Nephron (organoid): Measurements from ENCODE around the gene SUMF2.
"Not testable (repeated sequence)": the region's sequence is repeated elsewhere in the genome, so short reads cannot be mapped to it uniquely, and the experiment has no call there.

Source experiments
- H3K27ac Mint-ChIP-seq, 3 experiments: 2 replicates each; pipeline ENCODE4 v1.8.0; 2020; ENCODE audit warnings: mixed read lengths in 3 of 3, mild to moderate bottlenecking in 2 of 3, moderate library complexity in 1 of 3
- H3K27me3 Mint-ChIP-seq: 2 replicates; pipeline ENCODE4 v1.8.0; 2021; ENCODE audit warnings: low read depth, mild to moderate bottlenecking, moderate library complexity, mixed read lengths
- H3K36me3 Mint-ChIP-seq: 2 replicates; pipeline ENCODE4 v1.8.0; 2020; ENCODE audit warnings: low read depth, mixed read lengths
- H3K4me1 Mint-ChIP-seq: 2 replicates; pipeline ENCODE4 v1.8.0; 2020; ENCODE audit warnings: mixed read lengths
- H3K4me3 Mint-ChIP-seq, 3 experiments: 2 replicates each; pipeline ENCODE4 v1.8.0; 2020; ENCODE audit warnings: mild to moderate bottlenecking in 3 of 3, mixed read lengths in 3 of 3, moderate library complexity in 2 of 3
- H3K9me3 Mint-ChIP-seq: 2 replicates; pipeline ENCODE4 v1.8.0; 2020; ENCODE audit warnings: mixed read lengths
- TF ChIP-seq, protein P1 (sequence below), 3 experiments: fragments of 200-600 bp; sonication (generic); IDR thresholded peaks; one replicate each; pipeline ENCODE4 v1.5.0; 2021; ENCODE audit warnings: antibody characterized with exemption in 3 of 3; ENCODE audit not compliant: unreplicated experiment in 3 of 3

Gene SUMF2

DNA sequence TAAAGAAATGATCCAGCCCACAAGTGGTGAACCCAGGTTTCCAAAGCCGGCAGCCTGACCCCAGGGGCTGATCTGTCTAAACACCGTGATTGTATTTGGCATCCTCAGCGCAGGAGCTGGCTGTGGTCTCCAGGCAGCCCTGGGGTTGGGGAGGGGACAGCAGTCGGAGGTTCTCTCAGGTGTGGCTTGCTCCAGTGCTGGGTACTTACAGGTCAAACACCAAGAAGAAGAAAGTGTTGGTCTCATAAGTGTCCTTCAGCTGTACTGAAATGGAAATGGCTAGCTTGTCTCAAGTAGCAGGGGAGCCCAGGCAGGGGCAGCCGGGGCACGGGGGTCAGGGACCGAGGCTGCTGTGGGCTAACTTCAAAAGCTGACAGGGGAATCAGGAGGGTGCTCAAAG lies 22.7 kb downstream of the SUMF2 start:
- peaks cover 18% of the 10 kb centered on the region for H3K4me1 Mint-ChIP-seq
- TF ChIP-seq, protein P1, sequence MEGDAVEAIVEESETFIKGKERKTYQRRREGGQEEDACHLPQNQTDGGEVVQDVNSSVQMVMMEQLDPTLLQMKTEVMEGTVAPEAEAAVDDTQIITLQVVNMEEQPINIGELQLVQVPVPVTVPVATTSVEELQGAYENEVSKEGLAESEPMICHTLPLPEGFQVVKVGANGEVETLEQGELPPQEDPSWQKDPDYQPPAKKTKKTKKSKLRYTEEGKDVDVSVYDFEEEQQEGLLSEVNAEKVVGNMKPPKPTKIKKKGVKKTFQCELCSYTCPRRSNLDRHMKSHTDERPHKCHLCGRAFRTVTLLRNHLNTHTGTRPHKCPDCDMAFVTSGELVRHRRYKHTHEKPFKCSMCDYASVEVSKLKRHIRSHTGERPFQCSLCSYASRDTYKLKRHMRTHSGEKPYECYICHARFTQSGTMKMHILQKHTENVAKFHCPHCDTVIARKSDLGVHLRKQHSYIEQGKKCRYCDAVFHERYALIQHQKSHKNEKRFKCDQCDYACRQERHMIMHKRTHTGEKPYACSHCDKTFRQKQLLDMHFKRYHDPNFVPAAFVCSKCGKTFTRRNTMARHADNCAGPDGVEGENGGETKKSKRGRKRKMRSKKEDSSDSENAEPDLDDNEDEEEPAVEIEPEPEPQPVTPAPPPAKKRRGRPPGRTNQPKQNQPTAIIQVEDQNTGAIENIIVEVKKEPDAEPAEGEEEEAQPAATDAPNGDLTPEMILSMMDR (IDR thresholded peaks at IDR 0.05; ENCODE audit: unreplicated experiment in 3 of 3) = no peak
- H3K27me3 Mint-ChIP-seq = no peaks in the 10 kb centered on the region
- H3K27ac Mint-ChIP-seq = no peak overlapping the region
- no peak overlapping the region for H3K4me3 Mint-ChIP-seq
- peaks cover 11% of the 10 kb centered on the region for H3K36me3 Mint-ChIP-seq
- no peaks in the 10 kb centered on the region for H3K9me3 Mint-ChIP-seq

DNA sequence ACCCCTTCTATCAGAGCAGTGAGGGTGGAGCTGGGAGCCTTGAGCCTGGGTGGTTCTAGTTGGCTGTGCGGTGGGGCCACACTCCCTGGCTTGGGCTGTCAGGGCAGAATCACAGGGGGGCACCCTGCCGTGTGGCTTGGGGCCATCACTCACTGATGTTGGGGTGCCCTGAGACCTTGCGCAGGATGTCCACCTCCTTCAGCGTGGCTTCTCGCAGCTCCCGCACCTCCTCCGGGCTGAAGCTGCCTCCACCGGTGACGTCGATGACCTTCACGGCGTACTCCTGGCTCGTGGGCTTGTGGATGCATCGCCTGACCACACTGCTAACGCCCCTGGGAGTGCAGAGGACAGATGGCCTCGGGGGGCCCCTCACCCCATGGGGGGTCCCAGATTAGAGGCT lies 23.4 kb downstream of the SUMF2 start:
- TF ChIP-seq, protein P1 (IDR thresholded peaks at IDR 0.05; ENCODE audit: unreplicated experiment in 3 of 3) = no peak
- peaks cover 11% of the 10 kb centered on the region for H3K36me3 Mint-ChIP-seq

DNA sequence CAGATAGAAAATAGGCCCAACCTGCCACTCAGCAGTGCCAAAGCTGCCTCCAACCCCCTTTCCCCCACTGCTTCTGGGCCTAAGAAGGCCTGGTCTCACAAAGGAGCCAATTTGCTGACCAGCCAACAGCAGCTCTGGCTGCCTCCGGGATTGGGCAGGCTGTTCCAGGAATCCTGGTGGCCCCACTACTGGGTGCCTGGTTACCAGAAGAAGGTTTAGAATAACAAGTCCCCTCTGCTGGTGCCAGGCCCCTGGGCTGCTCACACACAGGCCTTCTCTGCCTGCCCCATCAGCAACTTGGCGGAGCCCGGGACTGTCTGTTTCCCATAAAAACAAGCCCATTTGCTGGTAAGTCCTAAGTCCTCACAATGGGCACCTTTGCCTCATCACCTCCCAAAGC lies 27.5 kb downstream of the SUMF2 start:
- Mint-ChIP-seq H3K4me1 (peaks cover 10% of the 10 kb centered on the region), H3K27ac (no peak overlapping the region), H3K27me3 (no peaks in the 10 kb centered on the region), H3K9me3 (no peaks in the 10 kb centered on the region), H3K36me3 (peaks cover 4% of the 10 kb centered on the region), H3K4me3 (no peak overlapping the region)
- TF ChIP-seq, protein P1 (IDR thresholded peaks at IDR 0.05; ENCODE audit: unreplicated experiment in 3 of 3) = no peak

More for the DNA sequence above, 23.4 kb downstream of the SUMF2 start:
- Mint-ChIP-seq H3K27me3 (no peaks in the 10 kb centered on the region), H3K4me3 (no peak overlapping the region), H3K9me3 (no peaks in the 10 kb centered on the region), H3K4me1 (peaks cover 20% of the 10 kb centered on the region), H3K27ac (no peak overlapping the region)

DNA sequence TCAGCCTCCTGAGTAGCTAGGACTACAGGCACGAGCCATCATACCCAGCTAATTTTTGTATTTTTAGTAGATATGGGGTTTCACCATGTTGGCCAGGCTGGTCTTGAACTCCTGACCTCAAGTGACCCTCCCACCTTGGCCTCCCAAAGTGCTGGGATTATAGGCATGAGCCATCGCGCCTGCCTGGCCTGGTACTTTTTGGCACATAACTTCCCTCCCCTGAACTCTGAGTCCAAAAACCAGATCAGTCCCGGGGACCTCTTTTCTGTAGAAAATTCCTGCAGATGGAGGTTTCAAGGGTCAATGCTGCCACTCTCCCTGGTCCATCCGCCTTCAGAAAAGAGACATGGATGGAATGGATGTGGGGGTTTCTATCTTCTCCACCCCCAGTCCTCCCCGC lies 28.3 kb downstream of the SUMF2 start:
- H3K27me3 Mint-ChIP-seq, H3K9me3 Mint-ChIP-seq, H3K36me3 Mint-ChIP-seq: not testable (repeated sequence)
- peak overlapping the region in 1 of 3 experiments; percentile 52 for H3K4me3 Mint-ChIP-seq
- H3K4me1 Mint-ChIP-seq = peaks cover 10% of the 10 kb centered on the region
- peak overlapping the region in 2 of 3 experiments; percentile 39 to 69 for H3K27ac Mint-ChIP-seq

DNA sequence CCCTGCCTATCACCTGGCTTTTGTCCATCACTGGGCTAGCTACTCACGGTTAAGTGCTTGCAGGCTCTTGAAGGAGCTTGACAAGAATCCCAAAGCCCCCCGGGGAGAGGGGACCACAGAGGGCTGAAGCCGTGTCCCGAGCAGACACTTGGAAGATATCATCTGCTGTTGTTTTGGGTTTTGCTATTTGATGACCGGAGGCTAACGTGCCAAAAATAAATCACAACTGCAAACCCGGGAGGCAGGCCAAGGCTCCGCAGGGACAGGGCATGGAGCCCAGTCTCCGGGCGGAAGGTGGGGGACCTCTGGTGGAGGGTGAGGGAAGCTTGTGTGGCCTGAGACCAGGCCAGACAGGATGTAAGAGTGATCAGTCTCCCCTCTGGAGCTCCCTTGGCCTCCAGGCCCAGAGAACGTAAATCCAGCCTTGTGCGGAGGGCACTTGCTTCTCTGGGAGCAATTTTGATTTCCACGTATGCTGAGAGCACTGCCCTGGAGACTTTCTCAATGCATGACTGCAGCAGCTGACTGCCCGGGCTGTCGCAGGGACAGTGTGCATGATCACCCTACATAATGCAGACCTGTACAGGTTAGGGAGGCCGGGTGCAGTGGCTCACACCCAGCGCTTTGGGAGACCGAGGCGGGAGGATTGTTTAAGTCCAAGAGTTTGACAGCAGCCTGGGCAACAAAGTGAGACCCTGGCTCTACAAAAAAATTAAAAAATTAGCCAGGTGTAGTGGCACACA lies 28.9 kb downstream of the SUMF2 start, which contains the start of gene PHKG1:
Gene PHKG1, minus strand, starts transcription at position 164 of the 743 bp plus-strand sequence. CDS start 4,011 bp downstream, outside the sequence.
- peak within 1 kb of the TSS in 2 of 3 experiments; percentile 69 to 77 for H3K27ac Mint-ChIP-seq
- H3K36me3 Mint-ChIP-seq = peaks cover 5% of the 10 kb centered on the region
- H3K27me3 Mint-ChIP-seq = no peaks in the 10 kb centered on the region
- peak within 1 kb of the TSS in 1 of 3 experiments; percentile 52 for H3K4me3 Mint-ChIP-seq
- TF ChIP-seq, protein P1 (IDR thresholded peaks at IDR 0.05; ENCODE audit: unreplicated experiment in 3 of 3) = peak in 2 of 3 experiments; percentile 27 to 33
- peaks cover 10% of the 10 kb centered on the region for H3K4me1 Mint-ChIP-seq
- no peaks in the 10 kb centered on the region for H3K9me3 Mint-ChIP-seq

DNA sequence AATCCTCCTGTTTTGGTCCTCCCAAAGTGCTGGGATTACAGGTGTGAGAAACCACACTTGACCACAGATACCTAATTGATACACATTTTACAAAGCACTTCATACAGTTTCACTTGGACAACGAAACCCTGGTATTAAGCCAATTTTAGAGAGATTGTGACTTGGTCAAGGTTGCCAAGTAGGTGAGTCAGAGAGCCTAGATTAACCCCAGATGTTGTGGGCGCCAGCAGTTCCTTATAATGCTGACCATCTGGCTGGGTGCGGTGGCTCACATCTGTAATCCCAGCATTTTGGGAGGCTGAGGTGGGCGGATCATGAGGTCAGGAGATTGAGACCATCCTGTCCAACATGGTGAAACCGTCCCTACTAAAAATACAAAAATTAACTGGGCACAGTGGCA lies 33.6 kb downstream of the SUMF2 start:
- Mint-ChIP-seq H3K9me3 (no peaks in the 10 kb centered on the region), H3K27me3 (no peaks in the 10 kb centered on the region), H3K4me1 (peaks cover 6% of the 10 kb centered on the region), H3K36me3 (peaks cover 28% of the 10 kb centered on the region), H3K27ac (no peak overlapping the region), H3K4me3 (no peak overlapping the region)
- TF ChIP-seq, protein P1 (IDR thresholded peaks at IDR 0.05; ENCODE audit: unreplicated experiment in 3 of 3) = no peak

DNA sequence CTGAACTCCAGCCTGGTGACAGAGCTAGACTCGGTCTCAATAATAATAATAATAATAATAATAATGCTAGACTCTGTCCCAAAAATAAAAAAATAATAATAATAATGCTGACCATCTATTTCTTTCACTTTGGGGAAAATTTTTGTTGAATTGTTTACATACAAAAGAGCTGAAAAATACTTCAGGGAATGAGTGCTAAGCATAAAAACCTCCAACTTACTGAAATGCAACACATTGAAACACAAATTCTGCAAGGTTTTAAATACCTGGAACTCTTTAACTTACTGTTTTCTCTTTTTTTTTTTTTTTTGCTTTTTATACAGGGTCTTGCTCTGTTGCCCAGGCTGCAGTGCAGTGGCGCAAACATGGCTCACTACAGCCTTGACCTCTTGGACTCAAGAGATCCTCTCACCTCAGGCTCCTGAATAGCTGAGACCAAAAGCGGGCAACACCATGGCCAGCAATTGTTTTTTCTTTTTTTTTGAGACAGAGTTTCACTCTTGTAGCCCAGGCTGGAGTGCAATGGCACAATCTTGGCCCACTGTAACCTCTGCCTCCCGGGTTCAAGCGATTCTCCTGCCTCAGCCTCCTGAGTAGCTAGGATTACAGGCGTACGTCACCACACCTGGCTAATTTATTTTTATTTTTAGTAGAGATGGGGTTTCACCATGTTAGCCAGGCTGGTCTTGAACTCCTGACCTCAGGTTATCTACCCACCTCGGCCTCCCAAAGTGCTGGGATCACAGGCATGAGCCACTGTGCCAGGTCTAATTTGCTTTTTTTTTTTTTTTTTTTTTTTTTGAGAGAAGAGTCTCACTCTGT lies 34.3 kb downstream of the SUMF2 start:
- not testable (repeated sequence) for H3K27me3 Mint-ChIP-seq, H3K27ac Mint-ChIP-seq, H3K4me3 Mint-ChIP-seq, H3K9me3 Mint-ChIP-seq, H3K4me1 Mint-ChIP-seq
- peaks cover 31% of the 10 kb centered on the region for H3K36me3 Mint-ChIP-seq
